CD14-positive monocyte (primary cell): Measurements from ENCODE around the gene PRICKLE1. TPM values are rescaled to one million over a fixed set of nuclear protein-coding genes. Genes with fewer than 3 reads are reported as not detected.

Experiments
- DNase-seq, 3 donors: peaks; one replicate each; pipeline ENCODE4 v3.0.0-alpha.2; 2011 to 2022
- H2AFZ ChIP-seq: 2 replicates; pipeline ENCODE4 v1.6.0; 2012; ENCODE audit warnings: mild to moderate bottlenecking, low read depth, low read length, inconsistent platforms; ENCODE audit not compliant: insufficient read depth, poor library complexity, severe bottlenecking
- H3K27ac ChIP-seq, 2 donors: 1 replicate in 1 of 2; 2 replicates in 1 of 2; pipeline ENCODE4 v1.5.1; 2012 to 2013; ENCODE audit warnings: low read length in 2 of 2, control low read depth in 1 of 2, inconsistent platforms in 1 of 2, low read depth in 1 of 2, mild to moderate bottlenecking in 1 of 2
- H3K27me3 ChIP-seq, 2 donors: one replicate each; pipeline versions ENCODE4 v1.6.0 to v1.6.1; 2011 to 2013; ENCODE audit warnings: low read length in 2 of 2; ENCODE audit not compliant: control insufficient read depth in 2 of 2, insufficient read depth in 2 of 2
- H3K36me3 ChIP-seq, 2 donors: replicated peaks in 1 of 2; 1 replicate in 1 of 2; 2 replicates in 1 of 2; pipeline versions ENCODE4 v1.5.1 to v1.6.1; 2012 to 2013; ENCODE audit warnings: low read length in 2 of 2, control low read depth in 1 of 2, inconsistent platforms in 1 of 2, mild to moderate bottlenecking in 1 of 2; ENCODE audit not compliant: insufficient read depth in 2 of 2, control insufficient read depth in 1 of 2
- H3K4me1 ChIP-seq, 2 donors: 1 replicate in 1 of 2; 2 replicates in 1 of 2; pipeline versions ENCODE4 v1.5.1 to v1.6.1; 2012 to 2013; ENCODE audit warnings: low read length in 2 of 2, control low read depth in 1 of 2, inconsistent platforms in 1 of 2, mild to moderate bottlenecking in 1 of 2, moderate library complexity in 1 of 2; ENCODE audit not compliant: insufficient read depth in 2 of 2, control insufficient read depth in 1 of 2
- H3K4me2 ChIP-seq: replicated peaks from 2 replicates; pipeline ENCODE3; 2012; ENCODE audit warnings: low read length, moderate library complexity, mild to moderate bottlenecking; ENCODE audit not compliant: poor library complexity, severe bottlenecking; ENCODE audit errors: extremely low read depth
- H3K4me3 ChIP-seq, 3 experiments: fragments of 200-600 bp in 1 of 3; sonication (generic) in 1 of 3; replicated peaks in 1 of 3; 1 replicate in 2 of 3; 2 replicates in 1 of 3; pipeline ENCODE4 v1.5.1; 2011 to 2013; ENCODE audit warnings: low read length in 3 of 3, mild to moderate bottlenecking in 3 of 3, control low read depth in 2 of 3, low read depth in 2 of 3, inconsistent platforms in 1 of 3, moderate library complexity in 1 of 3
- H3K79me2 ChIP-seq: 2 replicates; pipeline ENCODE4 v1.6.0; 2012; ENCODE audit warnings: mild to moderate bottlenecking, control low read depth, inconsistent platforms, low read length, moderate library complexity; ENCODE audit not compliant: insufficient read depth
- H3K9ac ChIP-seq: 2 replicates; pipeline ENCODE4 v1.6.0; 2017; ENCODE audit warnings: low read length, mild to moderate bottlenecking; ENCODE audit not compliant: insufficient read depth, poor library complexity, severe bottlenecking
- H3K9me3 ChIP-seq, 2 donors: replicated peaks in 1 of 2; 1 replicate in 1 of 2; 2 replicates in 1 of 2; pipeline versions ENCODE4 v1.5.1 to v1.6.1; 2012 to 2013; ENCODE audit warnings: low read length in 2 of 2, control low read depth in 1 of 2; ENCODE audit not compliant: control insufficient read depth in 1 of 2, insufficient read depth in 1 of 2
- H4K20me1 ChIP-seq: 2 replicates; pipeline ENCODE4 v1.6.0; 2012; ENCODE audit warnings: mild to moderate bottlenecking, low read length, control low read depth, moderate library complexity; ENCODE audit not compliant: insufficient read depth
- H3K27ac Mint-ChIP-seq, 7 donors: one replicate each; pipeline ENCODE4 v1.8.0; 2020; ENCODE audit warnings: mild to moderate bottlenecking in 7 of 7, mixed read lengths in 7 of 7, moderate library complexity in 6 of 7, inconsistent platforms in 2 of 7
- H3K27me3 Mint-ChIP-seq, 3 donors: one replicate each; pipeline ENCODE4 v1.8.0; 2021 to 2022; ENCODE audit warnings: low read depth in 3 of 3, mild to moderate bottlenecking in 3 of 3, mixed read lengths in 3 of 3, moderate library complexity in 3 of 3, inconsistent platforms in 1 of 3
- H3K36me3 Mint-ChIP-seq, 2 donors: one replicate each; pipeline ENCODE4 v1.8.0; 2020; ENCODE audit warnings: mixed read lengths in 2 of 2, inconsistent platforms in 1 of 2, mild to moderate bottlenecking in 1 of 2
- H3K4me1 Mint-ChIP-seq: one replicate; pipeline ENCODE4 v1.8.0; 2020; ENCODE audit warnings: mild to moderate bottlenecking, mixed read lengths
- H3K4me3 Mint-ChIP-seq, 2 donors: one replicate each; pipeline ENCODE4 v1.8.0; 2020; ENCODE audit warnings: mild to moderate bottlenecking in 2 of 2, mixed read lengths in 2 of 2, moderate library complexity in 1 of 2
- H3K9me3 Mint-ChIP-seq, 7 donors: one replicate each; pipeline ENCODE4 v1.8.0; 2020 to 2022; ENCODE audit warnings: mixed read lengths in 7 of 7, mild to moderate bottlenecking in 6 of 7, moderate library complexity in 6 of 7, inconsistent platforms in 2 of 7
- CTCF ChIP-seq: fragments of 200-600 bp; IDR thresholded peaks from one replicate; pipeline ENCODE4 v1.8.0; 2022; ENCODE audit warnings: antibody characterized with exemption, mild to moderate bottlenecking
- WGBS: methylation state at CpG from one replicate; pipeline ENCODE4 v1.1.5; 2013; ENCODE audit warnings: missing lambda C conversion rate; ENCODE audit not compliant: insufficient coverage; 5-methylcytosine and 5-hydroxymethylcytosine counted together
- intact Hi-C, 2 donors: fragments of 100-400 bp; cut with micrococcal nuclease; formaldehyde crosslinking; loops; one replicate each; pipeline versions ENCODE4 v1.15.0 to v1.15.1; 2023
- polyA plus RNA-seq, 3 donors: library from polyadenylated mRNA; depleted of rRNA in 1 of 3; unstranded in 2 of 3; stranded (reverse) in 1 of 3; fragments of 300-500 nt in 2 of 3; fragments of >200 nt in 1 of 3; fragmentation: Illumina TruSeq in 2 of 3; gene quantifications; 1 replicate in 2 of 3; 2 replicates in 1 of 3; pipeline ENCODE4 v1.2.3, GENCODE V29; 2012 to 2021

The PRICKLE1 gene
- polyA plus RNA-seq, 3 donors, result 1.3 to 5.1 (median 2.6) TPM

DNA sequence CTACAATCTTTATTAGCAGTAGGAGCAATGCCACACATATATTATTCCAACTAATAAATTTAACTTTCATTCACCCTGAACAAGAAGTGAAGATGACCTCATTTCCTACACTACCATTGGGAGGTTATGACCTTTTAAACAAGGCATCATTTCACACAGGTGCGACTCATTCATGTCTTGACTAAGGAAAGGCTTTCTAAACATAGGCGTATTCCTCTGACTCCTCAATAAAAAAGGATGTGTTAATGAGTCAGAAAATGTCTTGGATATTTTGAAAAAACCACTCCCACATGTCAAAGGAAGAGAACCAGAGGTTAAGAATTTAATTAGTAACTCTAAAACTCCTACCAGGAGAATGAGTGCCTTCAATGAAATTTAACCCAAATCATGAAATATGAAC is 115.2 kb downstream of the PRICKLE1 start:
- Histone ChIP-seq H3K79me2 (no peaks in the 10 kb centered on the region), H3K27ac (no peak overlapping the region)
- no peaks in the 10 kb centered on the region for H3K36me3 Mint-ChIP-seq

DNA sequence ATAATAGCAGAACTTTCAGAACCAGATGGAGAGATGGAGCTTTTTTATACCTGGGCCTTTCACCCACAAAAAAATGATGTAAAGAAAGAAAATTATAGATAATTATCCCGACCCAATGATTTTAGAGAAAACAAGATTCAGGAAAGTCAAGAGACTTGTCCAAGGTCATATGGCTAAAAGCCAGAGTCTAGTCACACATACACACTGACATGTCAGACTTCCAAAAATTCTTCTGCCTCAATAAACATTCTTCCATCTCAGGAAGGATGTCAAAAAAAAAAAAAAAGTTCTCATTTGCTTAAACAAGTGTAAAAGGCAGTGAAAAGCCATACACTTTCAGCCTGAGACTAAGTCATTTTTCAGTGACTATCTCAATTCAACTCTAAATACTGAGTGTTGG is 116.0 kb downstream of the PRICKLE1 start:
- Histone ChIP-seq H4K20me1 (no peaks in the 10 kb centered on the region), H3K4me3 (no peak overlapping the region), H3K79me2 (no peaks in the 10 kb centered on the region), H2AFZ (no peak overlapping the region), H3K36me3 (no peaks in the 10 kb centered on the region), H3K27me3 (no peaks in the 10 kb centered on the region), H3K9me3 (no peaks in the 10 kb centered on the region), H3K27ac (no peak overlapping the region), H3K4me1 (peaks cover 16 to 17% of the 10 kb centered on the region in 2 donors), H3K9ac (no peak overlapping the region), H3K4me2 (no peak overlapping the region)
- Mint-ChIP-seq H3K27me3 (peaks cover 2 to 7% (median 2%) of the 10 kb centered on the region in 3 donors), H3K4me1 (peaks cover 17% of the 10 kb centered on the region), H3K9me3 (no peaks in the 10 kb centered on the region), H3K27ac (no peak overlapping the region), H3K4me3 (no peak overlapping the region), H3K36me3 (no peaks in the 10 kb centered on the region)
- no peak for DNase-seq
- no peak for TF ChIP-seq CTCF
- no CpG with 5 or more reads among the region's 1 CpG for WGBS
- intact Hi-C loops, result no loop called here

More for the DNA sequence above, 115.2 kb downstream of the PRICKLE1 start:
- no peaks in the 10 kb centered on the region for H4K20me1 ChIP-seq
- peaks cover 8% of the 10 kb centered on the region in 2 donors for H3K4me1 ChIP-seq
- no CpG with 5 or more reads among the region's 2 CpGs for WGBS
- H2AFZ ChIP-seq, result no peak overlapping the region
- Mint-ChIP-seq H3K27me3 (peaks cover 2 to 9% (median 2%) of the 10 kb centered on the region in 3 donors), H3K4me1 (peaks cover 8% of the 10 kb centered on the region), H3K9me3 (no peaks in the 10 kb centered on the region), H3K4me3 (no peak overlapping the region), H3K27ac (no peak overlapping the region)
- H3K36me3 ChIP-seq, result no peaks in the 10 kb centered on the region
- H3K9me3 ChIP-seq, result no peaks in the 10 kb centered on the region
- no peak overlapping the region for H3K4me2 ChIP-seq
- H3K27me3 ChIP-seq, result no peaks in the 10 kb centered on the region
- peak in 1 of 3 donors; percentile 26 for DNase-seq
- intact Hi-C loops, result no loop called here
- no peak overlapping the region for H3K4me3 ChIP-seq
- H3K9ac ChIP-seq, result no peak overlapping the region
- TF ChIP-seq CTCF, result no peak
